Choroid plexus epithelial cell (primary cell): ENCODE results near the gene CCM2L.

Experiments
- DNase-seq: peaks from one replicate; pipeline ENCODE4 v3.0.0-alpha.2; 2010; ENCODE audit warnings: low read depth
- H3K4me3 ChIP-seq: 2 replicates; pipeline ENCODE4 v1.5.1; 2011; ENCODE audit warnings: low read depth, mild to moderate bottlenecking, control low read depth, low read length, moderate library complexity
- TF ChIP-seq, protein P1 (sequence below): conservative IDR thresholded peaks from 2 replicates; pipeline ENCODE4 v1.5.1; 2011; ENCODE audit warnings: low read depth, mild to moderate bottlenecking, control low read depth, inconsistent platforms, low read length, moderate library complexity

The CCM2L gene

GRCh38 chr20:32050324-32050841 is 40.1 kb downstream of the CCM2L start:
- no peak overlapping the region for H3K4me3 ChIP-seq
- TF ChIP-seq, protein P1, sequence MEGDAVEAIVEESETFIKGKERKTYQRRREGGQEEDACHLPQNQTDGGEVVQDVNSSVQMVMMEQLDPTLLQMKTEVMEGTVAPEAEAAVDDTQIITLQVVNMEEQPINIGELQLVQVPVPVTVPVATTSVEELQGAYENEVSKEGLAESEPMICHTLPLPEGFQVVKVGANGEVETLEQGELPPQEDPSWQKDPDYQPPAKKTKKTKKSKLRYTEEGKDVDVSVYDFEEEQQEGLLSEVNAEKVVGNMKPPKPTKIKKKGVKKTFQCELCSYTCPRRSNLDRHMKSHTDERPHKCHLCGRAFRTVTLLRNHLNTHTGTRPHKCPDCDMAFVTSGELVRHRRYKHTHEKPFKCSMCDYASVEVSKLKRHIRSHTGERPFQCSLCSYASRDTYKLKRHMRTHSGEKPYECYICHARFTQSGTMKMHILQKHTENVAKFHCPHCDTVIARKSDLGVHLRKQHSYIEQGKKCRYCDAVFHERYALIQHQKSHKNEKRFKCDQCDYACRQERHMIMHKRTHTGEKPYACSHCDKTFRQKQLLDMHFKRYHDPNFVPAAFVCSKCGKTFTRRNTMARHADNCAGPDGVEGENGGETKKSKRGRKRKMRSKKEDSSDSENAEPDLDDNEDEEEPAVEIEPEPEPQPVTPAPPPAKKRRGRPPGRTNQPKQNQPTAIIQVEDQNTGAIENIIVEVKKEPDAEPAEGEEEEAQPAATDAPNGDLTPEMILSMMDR = no peak
- DNase-seq = no peak

DNA sequence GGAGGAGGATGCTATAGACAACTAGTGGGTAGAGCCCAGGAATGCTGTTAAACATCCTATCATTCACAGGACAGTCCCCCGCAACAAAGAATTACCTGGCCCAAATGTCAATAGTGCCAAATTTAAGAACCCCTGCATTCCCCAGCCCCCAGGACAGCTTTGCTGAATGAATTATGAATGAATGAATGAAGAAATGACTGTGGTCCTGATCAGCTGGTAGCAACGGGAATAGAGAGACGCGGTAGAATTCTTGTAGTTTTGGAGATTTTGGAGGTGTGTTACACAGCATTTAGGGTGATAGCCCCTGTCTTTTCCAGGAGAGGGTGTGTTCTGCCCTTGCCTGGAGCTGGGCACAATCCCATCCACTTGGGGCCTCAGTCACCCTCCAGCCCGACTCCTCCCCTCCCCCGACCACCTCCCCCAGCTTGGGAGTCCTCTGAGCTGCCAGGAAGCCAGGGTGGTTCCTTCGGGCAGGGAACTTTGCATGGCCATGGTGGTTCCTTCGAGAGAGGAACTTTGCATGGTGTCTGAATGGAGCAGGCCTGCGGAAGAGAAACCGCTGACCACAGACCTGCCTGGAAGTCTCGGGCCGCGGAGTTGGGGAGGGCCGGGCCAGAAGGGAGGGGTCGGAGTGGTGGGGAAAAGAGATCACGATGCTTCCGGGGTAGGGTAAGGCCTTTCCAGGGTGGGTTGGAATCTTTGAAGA is 40.8 kb downstream of the CCM2L start:
- TF ChIP-seq, protein P1 = no peak
- DNase-seq = no peak
- no peak overlapping the region for H3K4me3 ChIP-seq

DNA sequence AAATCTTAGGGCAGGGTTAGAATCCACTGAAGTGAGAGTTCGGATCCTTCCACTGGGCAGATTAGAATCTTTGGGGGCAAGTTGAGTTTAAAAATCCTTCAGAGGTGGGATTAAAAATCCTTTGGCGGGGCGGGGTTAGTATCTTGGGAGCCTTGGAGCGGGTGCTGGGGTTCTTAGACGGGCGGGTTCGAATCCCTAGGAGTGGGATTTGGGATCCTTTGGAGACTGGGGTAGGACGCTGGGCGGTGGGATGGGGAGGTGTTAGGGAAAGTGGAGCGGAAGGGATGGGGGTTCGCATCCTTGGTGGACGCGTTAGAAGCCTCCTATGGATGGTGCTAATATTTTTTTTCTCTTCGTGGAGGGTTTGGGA is 41.5 kb downstream of the CCM2L start:
- no peak for DNase-seq
- H3K4me3 ChIP-seq = no peak overlapping the region
- TF ChIP-seq, protein P1 = no peak

DNA sequence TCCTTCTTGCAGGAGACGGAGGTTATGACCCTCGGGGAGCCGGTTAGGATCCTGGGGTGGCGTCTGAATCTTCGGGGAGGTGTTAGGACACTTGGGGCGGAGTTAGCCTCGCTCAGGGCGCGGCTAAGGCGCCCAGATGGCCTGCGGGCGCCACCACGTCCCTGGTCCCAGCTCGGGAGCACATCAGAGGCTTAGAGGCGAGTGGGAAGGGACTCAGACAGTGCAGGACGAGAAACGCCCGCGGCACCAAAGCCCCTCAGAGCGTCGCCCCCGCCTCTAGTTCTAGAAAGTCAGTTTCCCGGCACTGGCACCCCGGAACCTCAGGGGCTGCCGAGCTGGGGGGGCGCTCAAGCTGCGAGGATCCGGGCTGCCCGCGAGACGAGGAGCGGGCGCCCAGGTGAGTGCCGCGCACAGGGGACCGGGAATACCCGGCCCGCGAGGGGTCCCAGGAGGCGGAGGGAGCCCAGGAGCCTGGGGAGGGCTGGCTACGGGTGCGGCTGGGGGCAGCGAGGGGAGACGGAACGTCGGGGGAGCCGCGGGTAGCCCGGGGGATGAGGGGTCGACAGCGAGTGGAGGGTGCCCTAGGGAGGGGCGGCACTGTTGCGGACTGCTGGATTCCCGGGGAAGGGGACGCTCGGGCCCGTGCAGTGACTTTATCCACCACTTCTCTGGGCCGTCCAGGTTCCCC is 42.0 kb downstream of the CCM2L start, which contains the start of gene HCK:
Gene HCK, plus strand, starts transcription at position 153 of the 688 bp plus-strand sequence.
- no peak for DNase-seq
- TF ChIP-seq, protein P1 = no peak
- no peak within 1 kb of the TSS for H3K4me3 ChIP-seq

- no peak for DNase-seq
- TF ChIP-seq, protein P1 = no peak
- no peak overlapping the region for H3K4me3 ChIP-seq
These were observed 42.6 kb downstream of the CCM2L start for GRCh38 chr20:32052778-32053362.

GRCh38 chr20:32053648-32054047 is 43.4 kb downstream of the CCM2L start:
- TF ChIP-seq, protein P1 = no peak
- no peak for DNase-seq
- H3K4me3 ChIP-seq = no peak overlapping the region
